Activated naive CD4-positive, alpha-beta T cell treated with anti-CD3 and anti-CD28 coated beads for 36 hours (primary cell): ENCODE data around the gene SLC9A2. TPM values are rescaled to one million over a fixed set of nuclear protein-coding genes. Genes with fewer than 3 reads are reported as not detected.
A peak's percentile ranks its signal among the peaks of the same experiment; 100 is the strongest.

ENCODE experiments used
- CTCF ChIA-PET: fragments of 350-600 bp; sonication (Branson Sonifier 250); formaldehyde crosslinking; loops from one replicate; lab custom pipeline; 2021; ENCODE audit warnings: antibody characterized with exemption; lab: Charles Lee
- DNase-seq: peaks from one replicate; pipeline ENCODE4 v3.0.0-alpha.2; 2020
- H3K27ac Mint-ChIP-seq: one replicate; pipeline ENCODE4 v1.8.0; 2021; ENCODE audit warnings: mild to moderate bottlenecking, mixed read lengths
- H3K27me3 Mint-ChIP-seq: one replicate; pipeline ENCODE4 v1.8.0; 2021; ENCODE audit warnings: low read depth, mixed read lengths
- H3K36me3 Mint-ChIP-seq: one replicate; pipeline ENCODE4 v1.8.0; 2021; ENCODE audit warnings: low read depth, mixed read lengths
- H3K4me1 Mint-ChIP-seq: one replicate; pipeline ENCODE4 v1.8.0; 2021; ENCODE audit warnings: low read depth, mixed read lengths
- H3K4me3 Mint-ChIP-seq: one replicate; pipeline ENCODE4 v1.8.0; 2021; ENCODE audit warnings: mild to moderate bottlenecking, moderate library complexity, mixed read lengths
- H3K9me3 Mint-ChIP-seq: one replicate; pipeline ENCODE4 v1.8.0; 2021; ENCODE audit warnings: mixed read lengths
- intact Hi-C: fragments of 100-400 bp; cut with micrococcal nuclease; formaldehyde crosslinking; loops from one replicate; pipeline ENCODE4 v1.15.1; 2023
- total RNA-seq, 2 experiments: library from RNA; stranded (reverse); gene quantifications; one replicate each; pipeline ENCODE4 v1.2.3, GENCODE V29; 2021

The SLC9A2 gene
- total RNA-seq, 2 experiments from 2014 or later = 0.07 TPM

GRCh38 chr2:102660574-102660973, 41.2 kb downstream of the SLC9A2 start:
- H3K4me3 Mint-ChIP-seq = no peak overlapping the region
- no peak for DNase-seq
- no peak overlapping the region for H3K27ac Mint-ChIP-seq
- peaks cover 42% of the 10 kb centered on the region for H3K4me1 Mint-ChIP-seq
- H3K9me3 Mint-ChIP-seq = no peaks in the 10 kb centered on the region
- CTCF ChIA-PET = interaction anchor here (0.7 kb wide), 1 partner anchor 20 kb away, joined by 3 read pairs; no protein-coding TSS in a partner anchor
- intact Hi-C loops = loop anchor here (5.0 kb wide), 1 partner anchor 293 kb away; no protein-coding TSS in a partner anchor
- no peaks in the 10 kb centered on the region for H3K36me3 Mint-ChIP-seq
- H3K27me3 Mint-ChIP-seq = no peaks in the 10 kb centered on the region

- intact Hi-C loops = loop anchor here (5.0 kb wide), 1 partner anchor 295 kb away; no protein-coding TSS in a partner anchor
- H3K9me3 Mint-ChIP-seq = no peaks in the 10 kb centered on the region
- H3K4me3 Mint-ChIP-seq = no peak overlapping the region
- no peaks in the 10 kb centered on the region for H3K36me3 Mint-ChIP-seq
- H3K27ac Mint-ChIP-seq = no peak overlapping the region
- DNase-seq = no peak
- H3K4me1 Mint-ChIP-seq = peaks cover 42% of the 10 kb centered on the region
- no peaks in the 10 kb centered on the region for H3K27me3 Mint-ChIP-seq
- CTCF ChIA-PET = no interaction called here
These were observed 42.5 kb downstream of the SLC9A2 start for GRCh38 chr2:102661846-102662245.

- CTCF ChIA-PET = no interaction called here
- peak; percentile 18 for DNase-seq
- Mint-ChIP-seq H3K4me1 (peaks cover 41% of the 10 kb centered on the region), H3K27me3 (no peaks in the 10 kb centered on the region), H3K9me3 (no peaks in the 10 kb centered on the region), H3K27ac (no peak overlapping the region), H3K4me3 (no peak overlapping the region), H3K36me3 (no peaks in the 10 kb centered on the region)
- intact Hi-C loops = loop anchor here (5.0 kb wide), 1 partner anchor 296 kb away; no protein-coding TSS in a partner anchor
These were observed 43.5 kb downstream of the SLC9A2 start for GRCh38 chr2:102662833-102663232.

DNA sequence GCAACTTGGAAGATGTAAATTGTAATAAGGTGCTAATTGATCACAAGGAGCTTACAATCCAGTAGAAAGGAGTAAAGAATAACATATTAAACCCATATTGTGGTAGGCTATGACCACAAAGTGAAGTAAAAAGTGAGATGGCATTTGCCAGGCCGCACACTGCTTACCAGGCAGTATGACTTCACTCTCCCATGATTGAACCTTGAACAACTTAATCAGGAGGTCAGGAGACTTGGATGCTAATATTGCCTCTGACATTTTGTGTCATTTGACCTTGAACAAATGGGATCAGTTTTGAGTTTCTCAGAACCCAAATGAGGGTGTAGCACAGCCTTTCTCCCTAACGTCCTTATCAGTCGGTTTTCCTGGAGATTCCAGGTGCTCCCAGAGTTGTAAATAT, 44.0 kb downstream of the SLC9A2 start:
- intact Hi-C loops = loop anchor here (5.0 kb wide), 1 partner anchor 296 kb away; no protein-coding TSS in a partner anchor
- H3K4me3 Mint-ChIP-seq = no peak overlapping the region
- no peaks in the 10 kb centered on the region for H3K36me3 Mint-ChIP-seq
- H3K27me3 Mint-ChIP-seq = no peaks in the 10 kb centered on the region
- H3K4me1 Mint-ChIP-seq = peaks cover 38% of the 10 kb centered on the region
- H3K27ac Mint-ChIP-seq = no peak overlapping the region
- CTCF ChIA-PET = no interaction called here
- no peaks in the 10 kb centered on the region for H3K9me3 Mint-ChIP-seq
- no peak for DNase-seq

- H3K27me3 Mint-ChIP-seq = no peaks in the 10 kb centered on the region
- H3K36me3 Mint-ChIP-seq = no peaks in the 10 kb centered on the region
- no peaks in the 10 kb centered on the region for H3K9me3 Mint-ChIP-seq
- peaks cover 38% of the 10 kb centered on the region for H3K4me1 Mint-ChIP-seq
- intact Hi-C loops = loop anchor here (2.0 to 5.0 kb wide), 3 partner anchors 72 to 406 kb away; a partner anchor contains a TSS
- H3K27ac Mint-ChIP-seq = peak overlapping the region; percentile 10
- no peak overlapping the region for H3K4me3 Mint-ChIP-seq
- CTCF ChIA-PET = interaction anchor here (0.9 kb wide), 1 partner anchor 49 kb away, joined by 3 read pairs; no protein-coding TSS in a partner anchor
- peak; percentile 82 for DNase-seq
These were observed 45.1 kb downstream of the SLC9A2 start for GRCh38 chr2:102664471-102664909.

DNA sequence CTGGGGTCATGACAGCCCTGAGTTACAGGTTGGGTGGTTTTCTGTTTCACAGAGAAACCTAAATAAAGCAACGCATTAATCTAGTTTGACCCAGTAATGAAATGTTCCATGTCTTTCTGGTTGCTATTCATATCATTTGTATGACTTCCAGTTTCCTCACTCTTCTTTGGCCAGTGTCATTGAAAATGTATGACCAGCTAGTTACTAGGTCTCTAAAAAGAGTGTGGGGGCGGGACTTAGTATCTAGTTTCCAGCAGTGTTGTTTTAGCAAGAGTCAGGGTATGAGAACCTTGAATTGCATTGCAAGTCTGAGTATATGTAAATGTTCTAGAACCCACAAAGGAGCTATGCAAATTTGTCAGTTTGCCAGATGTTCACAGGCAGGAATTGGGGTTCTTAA, 47.7 kb downstream of the SLC9A2 start:
- H3K36me3 Mint-ChIP-seq = no peaks in the 10 kb centered on the region
- H3K4me1 Mint-ChIP-seq = peaks cover 41% of the 10 kb centered on the region
- H3K4me3 Mint-ChIP-seq = no peak overlapping the region
- intact Hi-C loops = no loop called here
- CTCF ChIA-PET = interaction anchor here (1.4 kb wide), 1 partner anchor 36 kb away, joined by 3 read pairs; no protein-coding TSS in a partner anchor
- no peaks in the 10 kb centered on the region for H3K9me3 Mint-ChIP-seq
- H3K27me3 Mint-ChIP-seq = no peaks in the 10 kb centered on the region
- DNase-seq = no peak
- no peak overlapping the region for H3K27ac Mint-ChIP-seq

DNA sequence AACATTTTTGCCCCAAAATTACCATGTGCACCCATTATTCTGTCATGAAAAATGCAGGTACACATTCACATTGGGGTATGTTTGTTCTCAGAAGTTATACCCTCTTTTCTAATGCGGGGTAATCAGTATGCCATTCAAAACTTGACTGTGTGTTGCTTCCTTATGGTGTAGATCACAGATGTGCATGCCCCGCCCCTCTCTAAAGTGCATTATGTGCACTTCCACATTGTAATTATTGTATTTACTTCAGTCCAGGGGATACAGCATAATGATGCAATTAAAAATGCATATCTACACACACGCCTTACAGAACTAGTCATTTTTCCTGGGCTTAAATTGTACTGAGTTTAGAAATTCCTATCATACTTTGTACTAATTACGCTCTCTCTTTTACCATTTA, 48.8 kb downstream of the SLC9A2 start:
- Mint-ChIP-seq H3K4me3 (no peak overlapping the region), H3K9me3 (no peaks in the 10 kb centered on the region), H3K4me1 (peaks cover 34% of the 10 kb centered on the region), H3K27ac (no peak overlapping the region), H3K36me3 (no peaks in the 10 kb centered on the region), H3K27me3 (peaks cover 2% of the 10 kb centered on the region)
- intact Hi-C loops = no loop called here
- CTCF ChIA-PET = no interaction called here
- no peak for DNase-seq

DNA sequence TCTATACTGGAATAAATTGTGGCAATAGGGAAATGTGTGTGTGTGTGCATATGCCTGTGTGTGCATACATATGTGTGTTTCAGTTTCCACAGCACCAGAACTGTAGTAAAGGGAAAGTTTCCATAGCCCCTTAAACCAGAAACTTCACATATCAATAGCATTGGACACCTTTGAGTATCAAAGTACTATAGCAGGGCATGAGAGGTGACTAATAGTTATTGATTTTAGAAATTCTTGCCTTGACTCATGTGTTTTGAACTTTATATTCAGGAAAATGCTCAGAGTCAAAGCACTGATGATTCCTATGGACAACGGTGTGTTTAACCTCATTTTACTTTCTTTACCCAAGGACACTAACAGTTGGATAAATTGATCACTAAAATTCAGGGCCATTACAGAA, 50.0 kb downstream of the SLC9A2 start:
- Mint-ChIP-seq H3K27ac (no peak overlapping the region), H3K4me3 (no peak overlapping the region), H3K4me1 (peaks cover 24% of the 10 kb centered on the region), H3K9me3 (no peaks in the 10 kb centered on the region), H3K27me3 (peaks cover 2% of the 10 kb centered on the region), H3K36me3 (no peaks in the 10 kb centered on the region)
- DNase-seq = no peak
- CTCF ChIA-PET = no interaction called here
- intact Hi-C loops = no loop called here

DNA sequence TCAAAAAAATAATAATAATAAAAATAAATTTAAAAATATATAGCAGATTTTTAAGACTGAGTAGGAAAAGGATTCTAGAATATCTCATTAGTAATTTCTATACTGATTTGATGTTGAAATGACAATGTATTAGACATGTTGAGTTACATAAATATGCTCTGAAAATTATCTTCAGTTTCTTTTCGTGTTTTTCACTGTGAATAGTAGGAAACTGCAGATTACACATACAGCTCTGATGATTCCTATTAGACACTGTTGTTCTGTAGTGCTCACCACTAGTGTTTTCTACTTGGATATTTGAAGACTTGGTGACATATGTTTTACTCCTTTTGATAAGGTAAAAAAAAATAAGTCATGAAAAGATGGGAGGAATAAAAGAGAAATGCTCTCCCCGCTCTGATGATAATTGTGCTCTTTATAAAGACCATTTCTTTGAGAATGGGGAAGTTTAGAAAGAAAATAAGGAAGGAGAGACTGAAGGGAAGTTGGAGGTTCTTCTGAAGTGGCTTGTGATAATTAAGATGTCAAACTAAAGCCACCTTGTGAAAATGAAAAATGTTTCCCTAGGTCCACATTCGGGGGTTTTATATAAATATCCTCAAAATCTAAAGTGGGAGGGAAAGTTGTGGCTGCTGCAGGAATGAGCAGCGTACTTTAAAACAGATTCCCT, 52.9 kb downstream of the SLC9A2 start:
- no peak overlapping the region for H3K27ac Mint-ChIP-seq
- intact Hi-C loops = no loop called here

GRCh38 chr2:102674370-102674769, 55.0 kb downstream of the SLC9A2 start:
- H3K36me3 Mint-ChIP-seq = no peaks in the 10 kb centered on the region
- H3K4me3 Mint-ChIP-seq = no peak overlapping the region
- intact Hi-C loops = no loop called here
- H3K4me1 Mint-ChIP-seq = peaks cover 8% of the 10 kb centered on the region
- DNase-seq = no peak
- H3K27ac Mint-ChIP-seq = no peak overlapping the region
- peaks cover 13% of the 10 kb centered on the region for H3K27me3 Mint-ChIP-seq
- H3K9me3 Mint-ChIP-seq = no peaks in the 10 kb centered on the region
- CTCF ChIA-PET = interaction anchor here (1.1 to 1.3 kb wide), 2 partner anchors 14 to 58 kb away, joined by 4 read pairs; no protein-coding TSS in a partner anchor

More for the DNA sequence above, 52.9 kb downstream of the SLC9A2 start:
- Mint-ChIP-seq H3K4me3 (no peak overlapping the region), H3K4me1 (peaks cover 14% of the 10 kb centered on the region), H3K36me3 (no peaks in the 10 kb centered on the region), H3K27me3 (peaks cover 13% of the 10 kb centered on the region), H3K9me3 (no peaks in the 10 kb centered on the region)
- no peak for DNase-seq
- CTCF ChIA-PET = no interaction called here

- CTCF ChIA-PET = interaction anchor here (1.1 to 1.3 kb wide), 2 partner anchors 13 to 58 kb away, joined by 4 read pairs; no protein-coding TSS in a partner anchor
- intact Hi-C loops = no loop called here
- Mint-ChIP-seq H3K27me3 (peaks cover 13% of the 10 kb centered on the region), H3K4me3 (no peak overlapping the region), H3K36me3 (no peaks in the 10 kb centered on the region), H3K27ac (no peak overlapping the region), H3K4me1 (peaks cover 4% of the 10 kb centered on the region), H3K9me3 (no peaks in the 10 kb centered on the region)
- DNase-seq = no peak
These were observed 55.5 kb downstream of the SLC9A2 start for GRCh38 chr2:102674836-102675235.

DNA sequence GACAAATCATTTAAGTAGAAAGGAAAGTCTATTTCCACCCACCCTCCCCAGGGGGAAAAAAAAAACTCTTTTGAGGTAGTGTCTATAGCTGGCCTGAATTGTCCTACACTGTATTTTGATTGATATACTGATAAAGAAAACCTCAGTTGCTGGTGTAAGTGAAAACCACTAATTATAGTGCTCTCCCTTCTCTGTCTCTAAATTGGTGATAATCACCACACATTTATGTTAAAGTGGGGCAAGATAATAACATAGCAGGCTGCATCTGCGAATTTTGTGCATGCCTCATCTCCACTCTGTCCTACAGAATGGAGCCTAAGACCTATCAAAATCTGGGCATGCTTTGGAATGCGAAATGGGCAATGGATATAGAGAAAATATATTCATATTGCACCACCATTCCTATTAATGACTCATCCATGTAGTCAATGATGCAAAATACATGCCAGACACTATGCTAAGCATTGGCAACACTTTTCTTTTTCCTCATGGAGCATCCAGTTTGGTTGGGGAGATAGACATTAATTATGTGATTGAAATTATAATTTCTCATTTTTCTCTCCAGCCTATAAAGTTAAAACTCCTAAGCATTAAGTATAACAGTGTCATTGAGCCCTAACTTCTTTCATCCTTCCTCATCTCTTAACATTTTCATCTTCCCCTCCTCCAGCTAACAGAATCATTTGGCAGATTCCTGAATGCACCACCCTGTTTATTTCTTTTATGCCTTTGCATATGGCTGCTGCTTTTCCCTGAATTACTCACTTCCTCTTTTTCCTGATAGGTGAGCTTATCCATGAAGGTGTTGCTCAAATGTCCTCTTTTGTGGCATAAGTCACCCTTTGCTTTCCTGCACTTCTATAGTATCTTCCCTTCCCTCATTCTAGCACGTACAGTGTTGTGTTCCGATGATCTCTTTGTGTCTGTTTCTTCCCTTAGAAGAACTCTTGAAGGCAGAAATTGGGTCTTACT, 58.2 kb downstream of the SLC9A2 start:
- Mint-ChIP-seq H3K9me3 (no peaks in the 10 kb centered on the region), H3K4me3 (no peak overlapping the region), H3K4me1 (no peaks in the 10 kb centered on the region), H3K36me3 (no peaks in the 10 kb centered on the region), H3K27ac (no peak overlapping the region), H3K27me3 (peaks cover 11% of the 10 kb centered on the region)
- intact Hi-C loops = no loop called here
- CTCF ChIA-PET = interaction anchor here (1.7 kb wide), 1 partner anchor 14 kb away, joined by 5 read pairs; no protein-coding TSS in a partner anchor
- no peak for DNase-seq
